K562 (cell line): ENCODE measurements around the gene CSKMT. TPM values are rescaled to one million over a fixed set of nuclear protein-coding genes. Genes with fewer than 3 reads are reported as not detected.

Source experiments
- ATF3 ChIP-seq, 2 experiments: fragments of 450-650 bp in 1 of 2; sonication (generic) in 1 of 2; formaldehyde crosslinking in 1 of 2; IDR thresholded peaks in 1 of 2; conservative IDR thresholded peaks in 1 of 2; 2 replicates each; pipeline versions ENCODE4 v1.6.1 to v1.8.1; 2016 to 2023; ENCODE audit warnings: mild to moderate bottlenecking in 2 of 2, moderate library complexity in 2 of 2, inconsistent platforms in 1 of 2, missing genetic modification reagents in 1 of 2
- E2F4 ChIP-seq: sonication (generic); formaldehyde crosslinking; IDR thresholded peaks from 2 replicates; pipeline ENCODE4 v1.8.0; 2022; ENCODE audit warnings: mild to moderate bottlenecking, low read depth, missing genetic modification reagents
- ETV5 ChIP-seq: sonication (generic); formaldehyde crosslinking; IDR thresholded peaks from 2 replicates; pipeline ENCODE4 v1.4.0; 2020; ENCODE audit warnings: low read depth, mild to moderate bottlenecking, missing genetic modification reagents
- RBM39 ChIP-seq: fragments of 200-400 bp; formaldehyde crosslinking; optimal IDR thresholded peaks from 2 replicates; pipeline ENCODE3; 2018; ENCODE audit warnings: low read depth, low read length
- SMARCC2 ChIP-seq: fragments of 450-650 bp; IDR thresholded peaks from 2 replicates; pipeline ENCODE4 v1.6.1; 2017; ENCODE audit warnings: antibody characterized with exemption, moderate library complexity, mild to moderate bottlenecking, low read depth
- SNRNP70 ChIP-seq: fragments of 200-400 bp; formaldehyde crosslinking; optimal IDR thresholded peaks from 2 replicates; pipeline ENCODE3; 2017; ENCODE audit warnings: low read depth, low read length
- ZBED1 ChIP-seq: IDR thresholded peaks from 2 replicates; pipeline ENCODE4 v1.6.1; 2014
- ZNF263 ChIP-seq: sonication (generic); formaldehyde crosslinking; IDR thresholded peaks from 2 replicates; pipeline ENCODE4 v1.8.0; 2022; ENCODE audit warnings: mild to moderate bottlenecking, missing genetic modification reagents, borderline replicate concordance
- ZNF77 ChIP-seq: fragments of 250-450 bp; sonication (Bioruptor Pico); IDR thresholded peaks from 2 replicates; pipeline ENCODE4 v1.5.0; 2020
- polyA plus RNA-seq, 8 experiments: library from polyadenylated mRNA; depleted of rRNA in 4 of 8; stranded (reverse) in 5 of 8; unstranded in 3 of 8; fragments of >200 nt; fragmentation: Nextera tagmentation in 2 of 8; fragmentation: Illumina TruSeq in 1 of 8; extraction: Ambion mirVana in 2 of 8; extraction: Trizol in 1 of 8; gene quantifications; 2 replicates each; pipeline versions ENCODE4 v1.2.1 to v1.2.3, GENCODE V29; 2011 to 2014; ENCODE audit warnings: inconsistent platforms in 1 of 8, missing spikeins in 1 of 8
- total RNA-seq, 7 experiments: library from RNA; depleted of rRNA in 6 of 7; stranded (reverse); fragments of >200 nt in 6 of 7; fragmentation: Illumina TruSeq in 2 of 7; extraction: Trizol in 2 of 7; gene quantifications; 2 replicates each; pipeline versions ENCODE4 v1.2.1 to v1.2.3, GENCODE V29; 2011 to 2021; ENCODE audit warnings: low replicate concordance in 1 of 7
- TF ChIP-seq, protein P1 (sequence below): fragments of 450-650 bp; IDR thresholded peaks from 2 replicates; pipeline ENCODE4 v1.6.1; 2018; ENCODE audit not compliant: partially characterized antibody
- TF ChIP-seq, protein P2 (sequence below): fragments of 450-650 bp; IDR thresholded peaks from 2 replicates; pipeline ENCODE4 v1.6.1; 2017; ENCODE audit warnings: antibody characterized with exemption, mild to moderate bottlenecking
- TF ChIP-seq, protein P3 (sequence below): fragments of 150-350 bp; IDR thresholded peaks from 2 replicates; pipeline ENCODE4 v1.6.1; 2014; ENCODE audit warnings: low read depth, mild to moderate bottlenecking, low read length, borderline replicate concordance

CSKMT gene
- total and polyA plus RNA-seq, 9 of the 15 experiments (the other 6 are each of a cell fraction or from before 2014, with no cell fraction given): 10.3 to 108 (median 27.2) TPM

DNA sequence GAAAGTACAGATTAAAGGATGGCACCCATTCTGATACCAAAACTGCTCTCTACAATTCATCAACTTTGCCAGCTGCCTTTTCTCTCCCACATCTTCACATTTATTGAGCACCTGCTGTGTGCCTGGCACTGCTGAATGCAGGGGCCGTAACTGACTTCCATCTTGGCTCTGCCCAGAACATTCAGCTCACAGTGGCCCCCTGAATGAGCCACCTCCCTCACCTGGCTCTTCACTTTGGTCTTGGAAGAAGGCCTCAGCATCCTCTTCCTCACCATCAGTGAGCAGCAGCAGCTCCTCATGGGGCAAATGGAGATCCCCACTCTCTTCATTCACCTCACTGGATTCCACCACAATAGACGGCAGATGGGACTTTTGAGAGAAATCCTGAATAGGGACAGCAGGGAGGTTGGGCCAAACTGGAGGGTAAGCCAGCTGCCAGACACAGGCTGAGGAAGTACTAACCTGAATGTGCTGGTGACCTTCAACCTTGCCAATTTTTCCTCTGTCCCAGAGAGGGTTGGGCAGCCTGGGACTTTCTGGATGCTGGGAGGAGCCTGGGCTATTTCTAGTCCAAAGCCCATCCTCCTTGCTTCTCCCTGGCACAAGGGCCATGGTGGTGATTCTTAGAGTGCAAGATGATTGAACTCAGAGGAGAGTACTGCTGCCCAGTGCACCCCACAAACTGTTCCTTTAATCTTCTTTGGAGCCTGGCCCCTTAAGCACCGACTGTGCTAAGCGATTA, 4.5 kb downstream of the CSKMT start (continued):
- no peak for TF ChIP-seq ATF3 (IDR thresholded peaks at IDR 0.05)
- TF ChIP-seq ATF3 (CRISPR knock-in tag; conservative IDR thresholded peaks at IDR 0.05): 0 out of 2 replicates have a peak, but pooled peaks have one; percentile 18
- no peak for TF ChIP-seq RBM39
- no peak for TF ChIP-seq ZNF263 (CRISPR knock-in tag)
- TF ChIP-seq SMARCC2: no peak; the same call in 1 of the 2 replicates
- TF ChIP-seq, protein P1, sequence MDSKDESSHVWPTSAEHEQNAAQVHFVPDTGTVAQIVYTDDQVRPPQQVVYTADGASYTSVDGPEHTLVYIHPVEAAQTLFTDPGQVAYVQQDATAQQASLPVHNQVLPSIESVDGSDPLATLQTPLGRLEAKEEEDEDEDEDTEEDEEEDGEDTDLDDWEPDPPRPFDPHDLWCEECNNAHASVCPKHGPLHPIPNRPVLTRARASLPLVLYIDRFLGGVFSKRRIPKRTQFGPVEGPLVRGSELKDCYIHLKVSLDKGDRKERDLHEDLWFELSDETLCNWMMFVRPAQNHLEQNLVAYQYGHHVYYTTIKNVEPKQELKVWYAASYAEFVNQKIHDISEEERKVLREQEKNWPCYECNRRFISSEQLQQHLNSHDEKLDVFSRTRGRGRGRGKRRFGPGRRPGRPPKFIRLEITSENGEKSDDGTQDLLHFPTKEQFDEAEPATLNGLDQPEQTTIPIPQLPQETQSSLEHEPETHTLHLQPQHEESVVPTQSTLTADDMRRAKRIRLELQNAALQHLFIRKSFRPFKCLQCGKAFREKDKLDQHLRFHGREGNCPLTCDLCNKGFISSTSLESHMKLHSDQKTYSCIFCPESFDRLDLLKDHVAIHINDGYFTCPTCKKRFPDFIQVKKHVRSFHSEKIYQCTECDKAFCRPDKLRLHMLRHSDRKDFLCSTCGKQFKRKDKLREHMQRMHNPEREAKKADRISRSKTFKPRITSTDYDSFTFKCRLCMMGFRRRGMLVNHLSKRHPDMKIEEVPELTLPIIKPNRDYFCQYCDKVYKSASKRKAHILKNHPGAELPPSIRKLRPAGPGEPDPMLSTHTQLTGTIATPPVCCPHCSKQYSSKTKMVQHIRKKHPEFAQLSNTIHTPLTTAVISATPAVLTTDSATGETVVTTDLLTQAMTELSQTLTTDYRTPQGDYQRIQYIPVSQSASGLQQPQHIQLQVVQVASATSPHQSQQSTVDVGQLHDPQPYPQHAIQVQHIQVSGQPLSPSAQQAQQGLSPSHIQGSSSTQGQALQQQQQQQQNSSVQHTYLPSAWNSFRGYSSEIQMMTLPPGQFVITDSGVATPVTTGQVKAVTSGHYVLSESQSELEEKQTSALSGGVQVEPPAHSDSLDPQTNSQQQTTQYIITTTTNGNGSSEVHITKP: peak; percentile 15
- no peak for TF ChIP-seq SNRNP70
- TF ChIP-seq, protein P2, sequence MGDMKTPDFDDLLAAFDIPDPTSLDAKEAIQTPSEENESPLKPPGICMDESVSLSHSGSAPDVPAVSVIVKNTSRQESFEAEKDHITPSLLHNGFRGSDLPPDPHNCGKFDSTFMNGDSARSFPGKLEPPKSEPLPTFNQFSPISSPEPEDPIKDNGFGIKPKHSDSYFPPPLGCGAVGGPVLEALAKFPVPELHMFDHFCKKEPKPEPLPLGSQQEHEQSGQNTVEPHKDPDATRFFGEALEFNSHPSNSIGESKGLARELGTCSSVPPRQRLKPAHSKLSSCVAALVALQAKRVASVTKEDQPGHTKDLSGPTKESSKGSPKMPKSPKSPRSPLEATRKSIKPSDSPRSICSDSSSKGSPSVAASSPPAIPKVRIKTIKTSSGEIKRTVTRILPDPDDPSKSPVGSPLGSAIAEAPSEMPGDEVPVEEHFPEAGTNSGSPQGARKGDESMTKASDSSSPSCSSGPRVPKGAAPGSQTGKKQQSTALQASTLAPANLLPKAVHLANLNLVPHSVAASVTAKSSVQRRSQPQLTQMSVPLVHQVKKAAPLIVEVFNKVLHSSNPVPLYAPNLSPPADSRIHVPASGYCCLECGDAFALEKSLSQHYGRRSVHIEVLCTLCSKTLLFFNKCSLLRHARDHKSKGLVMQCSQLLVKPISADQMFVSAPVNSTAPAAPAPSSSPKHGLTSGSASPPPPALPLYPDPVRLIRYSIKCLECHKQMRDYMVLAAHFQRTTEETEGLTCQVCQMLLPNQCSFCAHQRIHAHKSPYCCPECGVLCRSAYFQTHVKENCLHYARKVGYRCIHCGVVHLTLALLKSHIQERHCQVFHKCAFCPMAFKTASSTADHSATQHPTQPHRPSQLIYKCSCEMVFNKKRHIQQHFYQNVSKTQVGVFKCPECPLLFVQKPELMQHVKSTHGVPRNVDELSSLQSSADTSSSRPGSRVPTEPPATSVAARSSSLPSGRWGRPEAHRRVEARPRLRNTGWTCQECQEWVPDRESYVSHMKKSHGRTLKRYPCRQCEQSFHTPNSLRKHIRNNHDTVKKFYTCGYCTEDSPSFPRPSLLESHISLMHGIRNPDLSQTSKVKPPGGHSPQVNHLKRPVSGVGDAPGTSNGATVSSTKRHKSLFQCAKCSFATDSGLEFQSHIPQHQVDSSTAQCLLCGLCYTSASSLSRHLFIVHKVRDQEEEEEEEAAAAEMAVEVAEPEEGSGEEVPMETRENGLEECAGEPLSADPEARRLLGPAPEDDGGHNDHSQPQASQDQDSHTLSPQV: peak; percentile 55
- no peak for TF ChIP-seq ZNF77
- TF ChIP-seq ZBED1: no peak
- TF ChIP-seq E2F4 (CRISPR knock-in tag): no peak
- TF ChIP-seq, protein P3, sequence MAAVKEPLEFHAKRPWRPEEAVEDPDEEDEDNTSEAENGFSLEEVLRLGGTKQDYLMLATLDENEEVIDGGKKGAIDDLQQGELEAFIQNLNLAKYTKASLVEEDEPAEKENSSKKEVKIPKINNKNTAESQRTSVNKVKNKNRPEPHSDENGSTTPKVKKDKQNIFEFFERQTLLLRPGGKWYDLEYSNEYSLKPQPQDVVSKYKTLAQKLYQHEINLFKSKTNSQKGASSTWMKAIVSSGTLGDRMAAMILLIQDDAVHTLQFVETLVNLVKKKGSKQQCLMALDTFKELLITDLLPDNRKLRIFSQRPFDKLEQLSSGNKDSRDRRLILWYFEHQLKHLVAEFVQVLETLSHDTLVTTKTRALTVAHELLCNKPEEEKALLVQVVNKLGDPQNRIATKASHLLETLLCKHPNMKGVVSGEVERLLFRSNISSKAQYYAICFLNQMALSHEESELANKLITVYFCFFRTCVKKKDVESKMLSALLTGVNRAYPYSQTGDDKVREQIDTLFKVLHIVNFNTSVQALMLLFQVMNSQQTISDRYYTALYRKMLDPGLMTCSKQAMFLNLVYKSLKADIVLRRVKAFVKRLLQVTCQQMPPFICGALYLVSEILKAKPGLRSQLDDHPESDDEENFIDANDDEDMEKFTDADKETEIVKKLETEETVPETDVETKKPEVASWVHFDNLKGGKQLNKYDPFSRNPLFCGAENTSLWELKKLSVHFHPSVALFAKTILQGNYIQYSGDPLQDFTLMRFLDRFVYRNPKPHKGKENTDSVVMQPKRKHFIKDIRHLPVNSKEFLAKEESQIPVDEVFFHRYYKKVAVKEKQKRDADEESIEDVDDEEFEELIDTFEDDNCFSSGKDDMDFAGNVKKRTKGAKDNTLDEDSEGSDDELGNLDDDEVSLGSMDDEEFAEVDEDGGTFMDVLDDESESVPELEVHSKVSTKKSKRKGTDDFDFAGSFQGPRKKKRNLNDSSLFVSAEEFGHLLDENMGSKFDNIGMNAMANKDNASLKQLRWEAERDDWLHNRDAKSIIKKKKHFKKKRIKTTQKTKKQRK: no peak
- no peak for TF ChIP-seq ETV5
